Stimulated activated effector memory CD8-positive, alpha-beta T cell treated with anti-CD3 and anti-CD28 coated beads, Interleukin-12 subunit alpha, Interleukin-12 subunit beta, amount 100 ng/mL, for 72 hours (primary cell): ENCODE measurements around the gene C1orf21.

Source experiments
- ATAC-seq: fragments of 150-1000 bp; cut with Tn5 transposase; 2 replicates; pipeline ENCODE4 v1.10.0; 2021
- DNase-seq, 2 donors: peaks; one replicate each; pipeline ENCODE4 v3.0.0; 2021 to 2022; ENCODE audit warnings: low spot score in 2 of 2
- H3K27ac Mint-ChIP-seq: one replicate; pipeline ENCODE4 v1.8.0; 2022; ENCODE audit warnings: mild to moderate bottlenecking, mixed read lengths
- H3K36me3 Mint-ChIP-seq: one replicate; pipeline ENCODE4 v1.8.0; 2022; ENCODE audit warnings: mild to moderate bottlenecking, mixed read lengths
- H3K4me1 Mint-ChIP-seq: one replicate; pipeline ENCODE4 v1.8.0; 2022; ENCODE audit warnings: mixed read lengths
- H3K4me3 Mint-ChIP-seq: one replicate; pipeline ENCODE4 v1.8.0; 2022; ENCODE audit warnings: mild to moderate bottlenecking, mixed read lengths
- H3K9me3 Mint-ChIP-seq: one replicate; pipeline ENCODE4 v1.8.0; 2022; ENCODE audit warnings: mixed read lengths

C1orf21 gene

DNA sequence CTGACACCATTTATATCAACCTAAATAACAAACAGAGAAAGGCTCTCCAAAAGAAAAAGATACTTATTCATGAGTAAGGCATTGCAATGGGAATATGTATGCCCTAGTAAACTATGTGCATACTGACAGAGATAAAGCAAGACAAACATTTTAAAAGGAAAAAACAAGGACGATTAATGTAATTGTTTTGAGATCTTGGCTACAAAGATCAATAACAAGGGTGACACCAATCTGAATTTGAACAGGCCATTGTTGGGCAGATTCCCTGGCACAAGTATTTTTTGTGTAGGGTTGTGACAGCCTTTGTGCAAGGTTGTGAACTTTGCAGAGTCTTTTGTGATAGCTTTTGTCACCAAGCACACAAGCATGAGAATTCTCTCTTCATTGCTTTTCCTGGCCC, 282.6 kb downstream of the C1orf21 start:
- no peak for DNase-seq
- Mint-ChIP-seq H3K36me3 (no peaks in the 10 kb centered on the region), H3K4me3 (no peak overlapping the region), H3K27ac (no peak overlapping the region), H3K9me3 (no peaks in the 10 kb centered on the region), H3K4me1 (no peaks in the 10 kb centered on the region)
- ATAC-seq, result no peak

DNA sequence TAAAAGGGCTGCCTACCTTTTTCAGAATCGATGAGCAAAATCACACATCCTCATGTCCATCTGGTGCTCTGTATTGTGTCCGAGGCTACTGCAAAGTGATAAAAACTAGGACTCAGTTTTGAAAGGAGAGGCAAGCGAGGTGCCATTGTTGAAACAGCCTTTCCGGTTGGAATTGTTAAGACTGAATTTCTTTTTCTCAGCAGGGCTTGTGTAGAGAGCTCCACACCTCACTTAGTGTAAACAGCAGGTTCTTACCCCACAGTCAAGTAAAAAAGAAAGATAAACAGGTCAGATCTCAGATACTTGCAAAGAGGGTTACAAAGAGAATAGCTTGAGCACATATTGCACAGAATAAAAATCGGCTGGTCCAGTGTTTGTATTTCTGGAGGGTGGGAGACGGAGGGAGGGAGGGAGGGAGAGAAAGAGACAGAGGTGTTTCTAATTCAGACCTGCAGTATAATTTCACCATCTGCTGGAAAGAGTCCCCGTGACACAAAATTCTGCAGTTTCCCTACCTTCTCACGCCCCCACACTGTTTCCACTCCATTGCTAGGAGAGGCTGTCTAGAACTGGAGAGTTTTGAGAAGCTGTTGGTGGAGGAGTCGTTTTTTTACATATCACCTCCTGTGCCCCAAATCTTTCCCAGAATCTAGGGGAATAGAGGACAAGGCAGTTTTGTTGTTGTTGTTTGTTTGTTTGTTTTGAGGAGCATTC, 285.3 kb downstream of the C1orf21 start:
- no peaks in the 10 kb centered on the region for H3K4me1 Mint-ChIP-seq
- H3K4me3 Mint-ChIP-seq, result no peak overlapping the region
- H3K36me3 Mint-ChIP-seq, result no peaks in the 10 kb centered on the region
- H3K27ac Mint-ChIP-seq, result no peak overlapping the region
- ATAC-seq, result no peak
- H3K9me3 Mint-ChIP-seq, result no peaks in the 10 kb centered on the region
- no peak for DNase-seq

DNA sequence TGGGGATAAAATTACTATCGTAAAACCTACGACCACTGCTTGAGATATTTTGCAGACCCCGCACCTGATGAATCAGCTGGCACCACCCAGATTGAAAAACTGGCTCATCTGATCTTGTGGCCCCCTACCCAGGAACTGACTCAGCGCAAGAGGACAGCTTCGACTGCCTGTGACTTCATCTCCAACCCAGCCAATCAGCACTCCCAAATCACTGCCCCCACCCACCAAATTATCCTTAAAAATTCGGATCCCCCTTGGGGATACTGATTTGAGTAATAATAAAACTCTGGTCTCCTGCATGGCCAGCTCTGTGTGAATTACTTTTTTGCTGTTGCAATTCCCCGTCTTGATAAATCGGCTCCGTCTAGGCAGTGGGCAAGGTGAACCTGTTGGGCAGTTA, 286.5 kb downstream of the C1orf21 start:
- no peaks in the 10 kb centered on the region for H3K4me1 Mint-ChIP-seq
- ATAC-seq (no peak), DNase-seq (no peak)
- H3K9me3 Mint-ChIP-seq, result no peaks in the 10 kb centered on the region
- no peaks in the 10 kb centered on the region for H3K36me3 Mint-ChIP-seq
- no peak overlapping the region for H3K4me3 Mint-ChIP-seq
- no peak overlapping the region for H3K27ac Mint-ChIP-seq

DNA sequence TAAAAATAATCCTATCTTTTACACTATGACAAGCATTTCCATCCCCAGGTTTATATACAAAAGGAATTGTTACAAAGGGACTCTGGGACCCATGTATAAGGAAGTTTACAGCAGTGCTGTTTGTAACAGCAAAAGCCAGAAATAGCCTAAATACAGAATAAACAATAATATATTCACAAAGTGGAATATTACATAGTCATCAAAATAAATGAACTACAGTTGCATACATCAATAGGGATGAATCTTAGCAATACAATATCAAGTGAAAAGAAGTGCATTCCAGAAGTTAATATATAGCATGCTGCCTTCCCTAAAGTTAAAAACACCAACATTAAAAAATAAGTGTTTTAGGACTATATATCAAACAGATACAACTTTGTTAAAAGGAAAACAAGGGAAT, 290.5 kb downstream of the C1orf21 start:
- ATAC-seq (no peak), DNase-seq (no peak)
- H3K36me3 Mint-ChIP-seq, result no peaks in the 10 kb centered on the region
- no peaks in the 10 kb centered on the region for H3K4me1 Mint-ChIP-seq
- H3K4me3 Mint-ChIP-seq, result no peak overlapping the region
- H3K9me3 Mint-ChIP-seq, result peaks cover 13% of the 10 kb centered on the region
- H3K27ac Mint-ChIP-seq, result no peak overlapping the region
